ENCODE measurements around the gene DAP.

DAP gene

DNA sequence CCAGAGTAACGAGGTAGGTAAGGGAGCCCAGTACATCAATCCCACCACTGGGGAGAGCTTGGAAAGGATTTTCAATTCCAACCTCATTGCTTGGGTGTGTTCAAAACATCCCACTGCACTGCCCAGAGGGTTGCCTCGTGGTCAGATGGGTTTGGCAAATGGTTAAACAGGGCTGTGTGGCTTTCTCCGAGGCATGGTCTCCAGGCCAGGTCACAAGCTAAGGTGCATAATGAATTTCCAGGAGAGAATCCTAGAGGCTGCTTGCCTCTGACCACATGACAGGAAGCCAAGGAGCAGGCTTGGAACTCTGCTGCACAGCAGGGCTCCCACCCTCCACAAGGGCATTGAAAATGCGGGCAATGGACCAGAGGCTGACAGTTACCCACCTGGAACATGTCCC, 51.6 kb downstream of the DAP start:
- DNase-seq: no peak

DNA sequence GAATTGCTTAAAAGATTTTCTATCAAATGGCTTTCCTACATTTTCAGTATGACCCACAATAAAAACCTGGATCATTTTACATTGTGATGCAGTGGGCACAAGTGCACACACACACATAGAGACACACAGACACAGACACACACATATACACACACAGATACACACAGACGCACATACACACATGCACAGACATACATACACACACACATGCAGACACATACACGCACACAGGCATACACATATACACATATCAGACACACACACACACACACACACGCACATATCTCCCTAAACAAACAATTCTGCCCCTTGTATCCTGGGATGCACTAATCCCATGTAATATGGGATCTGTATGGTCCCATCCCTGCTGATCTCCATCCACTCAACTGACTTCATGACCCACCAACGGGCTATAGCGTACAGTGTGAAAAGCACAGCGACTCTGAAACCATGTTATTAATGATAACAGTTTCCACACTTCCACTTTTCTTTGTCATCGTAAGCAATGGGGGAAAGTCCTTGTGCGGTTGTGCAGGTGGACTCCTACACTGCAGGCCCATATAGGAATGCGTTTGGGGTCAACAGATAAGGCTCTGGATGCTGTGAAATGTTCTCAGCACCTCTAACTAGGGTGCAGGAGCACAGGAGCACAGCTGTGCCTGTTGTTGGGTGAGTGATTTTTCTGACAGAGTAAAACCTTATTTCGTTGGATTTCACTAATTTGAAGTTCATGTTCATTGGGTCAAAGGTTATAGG, 52.7 kb downstream of the DAP start:
- no peak for DNase-seq

- DNase-seq: no peak
These were observed 53.6 kb downstream of the DAP start for GRCh38 chr5:10707198-10708142.

DNA sequence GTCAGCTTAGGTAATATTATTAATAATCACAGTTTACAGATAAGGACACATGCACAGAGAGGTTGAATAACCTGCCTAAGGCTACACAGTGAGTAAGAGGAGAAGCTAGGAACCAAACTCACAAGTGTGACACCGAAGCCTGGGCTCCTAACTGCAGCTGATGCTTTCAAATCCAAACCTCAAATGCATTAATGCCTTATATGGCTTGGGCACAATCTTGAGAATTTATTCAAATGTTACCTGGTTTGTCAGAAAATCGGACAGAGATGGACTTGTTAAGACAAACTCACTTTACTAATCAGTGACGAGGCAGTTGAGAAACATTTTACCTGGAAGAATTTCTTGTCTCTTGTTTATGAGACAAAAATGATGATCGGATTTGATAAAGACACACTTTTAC, 54.7 kb downstream of the DAP start:
- DNase-seq: no peak

DNA sequence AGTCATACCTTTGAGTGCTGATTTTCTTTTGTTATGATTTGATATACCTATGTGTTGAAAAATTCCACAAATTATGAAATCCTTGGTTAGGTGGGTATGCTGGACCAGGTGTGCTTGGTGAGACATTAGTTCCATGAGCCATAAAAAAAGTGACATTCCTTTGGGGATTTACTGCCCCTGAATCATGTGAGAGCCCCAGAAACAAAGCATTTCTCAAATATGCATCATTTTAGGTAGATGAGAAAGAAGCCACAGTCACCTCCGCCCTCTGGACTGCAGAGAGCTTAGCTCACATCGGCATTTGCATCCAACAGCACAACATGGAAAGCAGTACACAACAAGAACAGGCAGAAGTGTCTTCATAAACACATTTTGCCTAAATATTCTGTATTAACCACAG, 55.3 kb downstream of the DAP start:
- DNase-seq: no peak

DNA sequence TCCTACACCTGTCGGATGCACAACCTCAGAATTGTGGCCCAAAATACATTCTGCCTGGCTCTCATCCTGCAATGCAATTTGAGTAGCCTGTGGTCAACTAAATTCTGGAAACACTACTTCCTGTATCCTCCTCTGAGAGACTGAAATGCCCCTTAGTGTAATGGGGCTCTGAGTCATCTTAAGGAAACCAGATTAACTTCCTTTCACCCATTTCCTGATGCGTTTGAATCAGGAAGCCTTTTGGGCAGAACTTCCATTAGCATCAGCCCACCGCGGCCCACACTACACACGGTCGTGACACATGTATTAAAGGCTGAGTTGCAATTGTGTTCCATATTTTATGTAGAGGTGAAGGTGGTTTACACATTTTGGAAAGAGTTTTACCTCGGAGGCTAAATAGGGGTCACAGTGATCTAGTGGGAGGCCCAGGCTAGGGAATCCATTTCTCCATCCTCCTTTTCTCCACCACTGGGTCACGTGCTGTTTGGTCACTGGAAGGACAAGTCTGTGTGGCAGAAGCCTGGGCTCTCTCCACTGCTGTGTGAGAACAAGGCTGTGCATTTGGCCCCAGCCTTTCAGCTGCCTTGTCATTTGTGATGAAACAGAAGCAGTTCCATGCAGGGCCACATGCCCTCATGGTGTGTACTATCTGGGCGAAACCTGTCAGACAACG, 55.9 kb downstream of the DAP start:
- no peak for DNase-seq

- DNase-seq: no peak
These were observed 57.4 kb downstream of the DAP start for GRCh38 chr5:10703676-10704075.

GRCh38 chr5:10702911-10703491, 58.0 kb downstream of the DAP start:
- no peak for DNase-seq

DNA sequence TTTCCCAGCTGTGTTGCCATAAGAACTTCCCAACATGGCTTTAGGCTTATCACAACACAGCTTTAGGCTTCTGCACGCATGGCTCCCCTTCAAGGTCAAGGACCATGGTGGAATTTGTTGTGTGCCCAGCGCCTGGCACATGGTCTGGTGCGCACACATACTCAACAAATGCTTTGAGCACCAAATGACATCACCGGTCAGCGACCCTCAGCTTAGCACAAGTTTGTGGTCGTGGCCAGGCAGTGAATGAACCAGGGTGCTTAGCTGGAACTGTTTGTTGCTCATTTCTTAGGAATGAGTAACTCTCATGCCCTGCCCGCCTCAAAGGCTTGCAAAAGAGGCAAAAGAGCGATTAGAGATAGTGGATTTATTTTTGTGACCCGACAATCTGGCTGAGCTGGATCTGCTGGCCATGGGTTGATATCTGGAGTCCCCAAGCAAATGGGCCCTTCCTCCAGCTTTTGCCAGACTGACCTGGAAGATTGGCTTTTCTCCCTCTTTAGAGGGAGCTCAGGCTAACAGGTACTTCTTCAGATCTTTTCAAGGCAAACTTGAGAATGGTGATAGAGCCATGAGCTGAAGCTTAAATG, 58.9 kb downstream of the DAP start:
- no peak for DNase-seq

DNA sequence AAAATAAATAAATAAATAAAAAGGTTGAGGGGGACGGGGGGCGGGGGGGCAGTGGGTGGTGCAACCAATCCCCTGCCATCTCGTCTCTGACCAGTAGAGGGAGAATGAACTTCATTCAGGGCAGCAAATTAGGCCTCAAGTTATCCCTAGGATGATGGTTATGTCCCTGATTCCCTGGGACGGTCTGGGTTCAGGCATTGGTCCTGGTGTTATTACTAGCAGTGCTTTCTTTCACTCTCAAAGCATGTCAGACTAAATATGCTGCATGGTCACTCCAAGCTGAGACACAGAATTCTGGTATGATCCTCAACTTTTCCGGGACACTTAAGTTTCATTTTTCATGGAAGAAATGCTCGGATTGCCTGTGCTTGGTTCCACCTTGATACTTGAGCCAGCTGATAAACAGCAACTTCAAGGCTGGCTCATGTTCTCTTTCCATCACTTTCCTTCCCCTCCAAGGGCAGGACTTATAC, 59.4 kb downstream of the DAP start:
- no peak for DNase-seq

- no peak for DNase-seq
These were observed 60.5 kb downstream of the DAP start for GRCh38 chr5:10700516-10700915.

DNA sequence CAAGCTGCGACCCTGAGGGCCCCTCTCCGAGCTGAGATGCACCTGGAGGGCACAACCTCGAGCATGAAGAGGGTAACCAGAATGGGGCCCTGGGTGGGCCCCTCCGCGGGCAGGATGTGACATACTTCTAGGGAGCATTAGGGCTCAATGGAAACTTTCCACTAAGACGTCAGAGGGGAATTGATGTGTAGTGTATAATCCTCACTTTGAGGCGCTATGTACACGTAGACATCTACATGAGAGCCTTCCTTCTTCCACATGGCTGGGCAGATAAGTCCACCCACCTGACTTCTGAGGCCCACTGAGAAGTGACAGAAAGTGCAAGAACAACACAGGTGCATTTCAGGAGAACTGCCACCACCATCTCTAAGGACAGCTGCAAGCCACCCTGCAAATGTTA, 61.0 kb downstream of the DAP start:
- no peak for DNase-seq

- no peak for DNase-seq
These were observed 61.7 kb downstream of the DAP start for GRCh38 chr5:10699281-10699874.

DNA sequence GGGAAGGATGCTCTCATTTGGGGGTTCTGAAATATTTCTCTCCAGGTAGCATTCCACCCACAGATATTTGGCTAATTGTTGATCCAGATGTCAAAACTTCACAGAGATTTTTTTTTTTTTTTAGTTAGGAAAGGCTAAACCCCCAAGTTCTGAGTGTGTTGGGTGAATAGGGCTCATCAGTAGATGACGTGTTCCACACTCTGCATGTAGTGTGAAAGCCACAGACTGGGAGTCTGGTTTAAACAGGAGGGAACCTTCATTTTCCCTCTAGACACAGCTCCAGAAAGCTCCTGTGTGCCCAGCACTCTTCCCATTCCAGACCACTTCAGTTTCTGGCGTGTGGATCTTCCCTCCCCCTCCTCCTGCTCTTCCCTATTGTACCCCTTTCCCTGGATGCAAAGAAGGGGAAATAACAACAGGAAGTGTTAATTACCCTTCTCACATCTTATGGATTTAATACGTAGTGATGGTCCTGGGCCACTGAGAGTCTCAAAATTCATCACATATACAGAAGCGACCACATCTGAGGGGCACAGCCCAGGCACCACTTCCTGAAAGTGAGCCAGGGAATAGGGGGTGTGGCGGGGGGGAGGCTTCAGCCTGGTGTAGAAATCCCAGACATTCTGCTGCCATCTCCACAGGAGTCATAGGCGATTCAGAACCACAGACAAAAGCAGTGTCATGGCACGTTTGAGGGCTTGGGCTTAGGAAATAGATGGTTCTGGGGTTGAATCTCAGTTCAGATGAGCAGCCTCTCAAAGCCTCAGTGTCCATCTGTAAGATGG, 65.1 kb downstream of the DAP start:
- no peak for DNase-seq

GRCh38 chr5:10695055-10695649, 65.9 kb downstream of the DAP start:
- no peak for DNase-seq

- DNase-seq: no peak
These were observed 68.9 kb downstream of the DAP start for GRCh38 chr5:10691826-10692785.

DNA sequence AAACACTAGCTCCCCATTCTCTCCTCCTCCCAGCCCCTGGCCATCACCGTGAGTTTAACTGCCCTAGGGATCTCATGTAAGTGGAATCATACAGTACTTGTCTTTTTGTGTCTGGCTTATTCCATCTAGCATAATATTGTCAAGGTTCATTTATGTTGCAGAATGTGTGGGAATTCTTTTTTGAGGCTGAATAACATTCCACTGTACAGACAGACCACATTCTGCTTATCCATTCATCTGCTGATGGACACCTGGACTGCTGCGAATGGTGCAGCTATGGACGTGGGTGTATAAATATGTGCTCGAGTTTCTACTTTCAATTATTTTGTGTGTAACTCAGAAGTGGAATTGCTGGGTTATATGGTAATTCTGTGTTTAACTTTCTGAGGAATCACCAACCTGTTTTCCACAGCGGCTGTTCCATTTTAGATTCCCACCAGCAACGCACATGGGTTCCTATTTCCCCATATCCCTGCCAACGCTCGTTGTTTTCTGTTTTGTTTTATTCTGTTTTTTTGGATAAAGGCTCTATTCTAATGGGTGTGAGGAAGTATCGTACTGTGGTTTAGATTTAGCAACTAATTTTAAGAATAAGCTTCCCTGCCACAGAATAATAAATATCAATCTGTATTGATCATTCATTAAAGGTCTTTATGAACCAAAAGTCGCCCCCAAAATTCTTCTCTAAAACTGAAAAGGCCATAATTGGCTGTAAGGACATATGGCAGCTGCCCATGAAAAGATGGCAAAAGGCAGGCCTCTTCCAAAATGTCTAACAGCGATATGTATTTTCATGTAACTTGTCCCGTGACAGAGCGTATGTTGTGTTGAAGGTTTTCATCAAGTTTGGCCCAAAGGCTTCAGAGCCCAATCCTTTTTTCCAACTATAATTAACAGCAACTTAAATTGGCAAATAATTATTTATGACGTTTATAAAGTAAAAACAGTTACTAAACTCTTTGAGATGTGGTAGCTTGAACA, 70.3 kb downstream of the DAP start:
- DNase-seq: no peak

DNA sequence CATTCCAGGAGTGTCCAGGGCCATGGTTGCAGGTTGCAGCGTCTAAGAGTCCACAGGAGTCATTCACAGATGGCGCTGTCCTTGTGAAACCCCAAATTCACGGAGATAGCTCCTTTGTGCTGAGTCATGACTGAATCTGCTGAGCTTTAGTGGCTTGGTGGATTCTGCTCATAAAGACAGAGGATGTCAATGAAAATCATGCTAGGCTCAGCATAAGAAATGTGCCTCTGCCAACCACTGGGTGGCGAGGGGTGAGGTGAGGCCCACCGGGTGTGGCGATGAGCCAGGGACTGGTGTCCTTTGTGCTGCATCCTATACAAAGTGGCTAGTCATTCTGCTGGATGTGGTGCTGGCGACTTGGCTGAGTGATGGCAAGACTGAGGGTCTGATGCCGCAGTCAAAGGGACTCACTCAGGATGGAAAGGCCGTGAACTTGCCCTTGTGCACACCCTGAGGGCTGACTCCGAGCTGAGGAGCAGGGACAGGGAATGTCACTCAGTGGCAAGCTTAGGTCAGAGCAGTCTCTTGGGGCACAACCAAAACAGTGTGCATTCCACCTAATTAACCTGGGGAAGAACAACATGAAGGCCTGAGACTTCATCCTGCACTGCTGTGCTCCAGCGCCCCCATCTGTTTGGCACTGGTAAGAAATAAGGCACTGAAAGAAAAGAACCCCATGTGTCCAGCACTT, 71.5 kb downstream of the DAP start:
- DNase-seq: no peak

Data from effector CD4-positive, alpha-beta T cell (primary cell).